ENCODE data around the gene HOXB6.

DNA sequence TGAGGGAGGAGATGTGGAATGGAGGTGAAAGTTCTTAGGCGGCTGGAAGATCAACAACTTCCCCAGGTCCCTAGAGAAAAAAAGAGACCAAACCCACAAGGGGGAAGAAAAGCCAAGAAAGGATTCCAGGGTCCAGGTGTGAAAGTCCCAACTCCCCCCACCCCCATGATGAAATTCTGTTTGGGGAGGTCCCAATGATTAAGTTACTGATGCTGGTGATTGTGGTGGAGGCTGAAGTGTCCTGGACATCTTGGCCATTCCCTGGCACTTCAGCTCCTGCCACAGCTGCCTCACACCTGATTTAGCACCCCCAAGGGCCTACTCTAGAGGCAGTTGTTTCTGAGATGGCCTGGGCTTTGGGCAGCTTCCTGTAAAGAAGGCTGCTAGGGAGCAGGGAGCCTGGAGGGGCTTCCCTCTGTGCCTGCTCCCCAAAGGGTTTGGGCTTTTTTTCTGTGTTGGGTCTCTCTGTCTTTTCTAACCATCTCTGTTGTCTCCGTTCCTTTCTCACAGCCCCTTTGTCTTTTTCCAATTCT is 39.7 kb downstream of the HOXB6 start:
- TF ChIP-seq, protein P1, sequence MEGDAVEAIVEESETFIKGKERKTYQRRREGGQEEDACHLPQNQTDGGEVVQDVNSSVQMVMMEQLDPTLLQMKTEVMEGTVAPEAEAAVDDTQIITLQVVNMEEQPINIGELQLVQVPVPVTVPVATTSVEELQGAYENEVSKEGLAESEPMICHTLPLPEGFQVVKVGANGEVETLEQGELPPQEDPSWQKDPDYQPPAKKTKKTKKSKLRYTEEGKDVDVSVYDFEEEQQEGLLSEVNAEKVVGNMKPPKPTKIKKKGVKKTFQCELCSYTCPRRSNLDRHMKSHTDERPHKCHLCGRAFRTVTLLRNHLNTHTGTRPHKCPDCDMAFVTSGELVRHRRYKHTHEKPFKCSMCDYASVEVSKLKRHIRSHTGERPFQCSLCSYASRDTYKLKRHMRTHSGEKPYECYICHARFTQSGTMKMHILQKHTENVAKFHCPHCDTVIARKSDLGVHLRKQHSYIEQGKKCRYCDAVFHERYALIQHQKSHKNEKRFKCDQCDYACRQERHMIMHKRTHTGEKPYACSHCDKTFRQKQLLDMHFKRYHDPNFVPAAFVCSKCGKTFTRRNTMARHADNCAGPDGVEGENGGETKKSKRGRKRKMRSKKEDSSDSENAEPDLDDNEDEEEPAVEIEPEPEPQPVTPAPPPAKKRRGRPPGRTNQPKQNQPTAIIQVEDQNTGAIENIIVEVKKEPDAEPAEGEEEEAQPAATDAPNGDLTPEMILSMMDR (IDR thresholded peaks at IDR 0.05; ENCODE audit: borderline replicate concordance, extremely low read depth, low read length, poor library complexity, severe bottlenecking) = no peak
- no peak for TF ChIP-seq EZH2 (IDR thresholded peaks at IDR 0.05; ENCODE audit: borderline replicate concordance, low read depth, low read length, severe bottlenecking)

Data from DND-41 (cell line).